Right renal pelvis (tissue), 4 donors: ENCODE results near the gene CD3D. TPM values are rescaled to one million over a fixed set of nuclear protein-coding genes. Genes with fewer than 3 reads are reported as not detected.
"Not testable (repeated sequence)": the region's sequence is repeated elsewhere in the genome, so short reads cannot be mapped to it uniquely, and the experiment has no call there.

Experiments
- DNase-seq, 4 donors: peaks; one replicate each; pipeline ENCODE4 v3.0.0-alpha.2; 2013; ENCODE audit warnings: low read depth in 4 of 4, low spot score in 3 of 4, missing footprints in 1 of 4
- polyA plus RNA-seq, 4 donors: library from polyadenylated mRNA; unstranded; fragments of 120-200 nt; gene quantifications; one replicate each; pipeline ENCODE4 v1.2.1, GENCODE V29; 2013; ENCODE audit not compliant: insufficient read length in 4 of 4

CD3D gene
- polyA plus RNA-seq, 4 donors: 0.24 to 0.95 (median 0.44) TPM

DNA sequence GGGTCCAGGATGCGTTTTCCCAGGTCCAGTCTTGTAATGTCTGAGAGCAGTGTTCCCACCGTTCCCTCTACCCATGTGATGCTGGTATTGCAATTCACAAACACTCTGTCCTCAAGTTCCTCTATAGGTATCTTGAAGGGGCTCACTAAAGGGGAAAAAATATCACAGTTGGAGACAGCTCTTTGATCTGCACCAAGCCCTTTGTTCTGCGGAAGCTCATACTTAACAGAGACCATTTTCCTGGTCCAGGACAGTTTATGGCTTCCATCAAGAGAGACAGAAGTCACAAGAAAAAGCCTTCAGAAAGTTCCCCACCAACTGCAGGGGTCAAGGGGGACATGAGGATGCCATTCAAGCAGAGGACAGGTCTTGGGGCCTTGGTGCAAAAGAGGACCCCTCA is 2.1 kb downstream of the CD3D start:
- no peak for DNase-seq

DNA sequence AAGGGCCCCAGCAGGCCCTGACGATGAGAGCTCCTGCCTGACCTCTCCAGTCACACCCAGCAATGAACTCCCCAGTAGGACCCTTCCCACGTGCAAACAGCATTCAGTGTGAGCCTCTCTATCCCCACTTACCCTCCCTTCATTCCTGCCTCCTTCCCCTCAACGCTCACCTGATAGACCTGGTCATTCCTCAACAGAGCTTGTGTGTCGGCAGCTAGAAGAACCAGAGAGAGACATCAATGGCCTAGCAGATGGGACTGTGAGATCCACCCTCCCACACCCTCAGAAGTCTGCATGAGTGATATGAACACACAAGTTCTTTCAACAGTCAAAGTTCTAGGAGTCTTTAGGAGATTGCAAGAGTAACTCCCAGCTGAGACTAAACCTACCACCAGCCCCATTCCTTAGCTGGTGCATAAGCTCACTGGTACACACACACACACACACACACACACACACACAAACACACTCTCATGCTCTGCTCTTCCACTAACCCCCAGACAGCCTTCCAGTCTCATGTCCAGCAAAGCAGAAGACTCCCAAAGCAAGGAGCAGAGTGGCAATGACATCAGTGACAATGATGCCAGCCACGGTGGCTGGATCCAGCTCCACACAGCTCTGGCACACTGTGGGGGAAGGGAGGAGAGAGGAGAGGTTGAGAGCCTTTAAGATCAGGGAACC is 3.1 kb downstream of the CD3D start:
- no peak for DNase-seq

- DNase-seq: no peak
These were observed 3.9 kb downstream of the CD3D start for GRCh38 chr11:118338637-118339061.

DNA sequence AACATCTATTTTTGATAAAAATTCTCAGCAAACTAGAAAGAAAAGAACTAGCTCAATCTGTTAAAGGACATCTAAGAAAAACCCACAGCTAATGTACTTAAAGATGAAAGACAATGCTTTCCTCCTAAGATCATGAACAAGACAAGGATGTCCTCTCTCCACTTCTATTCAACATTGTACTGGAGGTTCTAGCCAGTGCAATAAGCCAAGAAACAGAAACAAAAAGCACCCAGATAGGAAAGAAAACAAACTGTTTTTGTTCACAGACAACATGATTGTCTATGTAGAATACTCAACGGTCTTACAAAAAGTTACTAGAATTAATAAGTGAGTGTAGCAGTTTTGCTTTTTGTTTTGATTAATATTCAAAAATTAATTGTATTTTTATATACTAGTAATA is 7.8 kb downstream of the CD3D start:
- DNase-seq: no peak

- DNase-seq: no peak
These were observed 13.8 kb downstream of the CD3D start for GRCh38 chr11:118328745-118329144.

DNA sequence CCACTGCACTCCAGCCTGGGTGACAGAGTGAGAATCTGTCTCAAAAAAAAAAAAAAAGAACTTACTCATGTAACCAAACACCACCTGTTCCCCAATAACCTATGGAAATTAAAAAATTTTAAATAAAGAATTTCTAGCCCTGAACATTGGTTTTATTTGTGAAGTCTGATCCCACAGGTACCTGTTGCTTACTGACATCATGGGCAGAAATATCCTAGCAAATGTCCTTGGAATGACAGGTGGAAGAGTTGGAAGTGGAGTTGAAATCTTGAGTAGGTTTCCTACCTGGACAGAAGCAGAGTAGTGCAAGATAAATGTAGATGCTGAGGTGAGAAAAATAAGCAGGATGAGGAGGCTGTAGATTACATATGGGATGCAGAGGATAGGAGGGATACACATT is 17.2 kb downstream of the CD3D start:
- no peak for DNase-seq

DNA sequence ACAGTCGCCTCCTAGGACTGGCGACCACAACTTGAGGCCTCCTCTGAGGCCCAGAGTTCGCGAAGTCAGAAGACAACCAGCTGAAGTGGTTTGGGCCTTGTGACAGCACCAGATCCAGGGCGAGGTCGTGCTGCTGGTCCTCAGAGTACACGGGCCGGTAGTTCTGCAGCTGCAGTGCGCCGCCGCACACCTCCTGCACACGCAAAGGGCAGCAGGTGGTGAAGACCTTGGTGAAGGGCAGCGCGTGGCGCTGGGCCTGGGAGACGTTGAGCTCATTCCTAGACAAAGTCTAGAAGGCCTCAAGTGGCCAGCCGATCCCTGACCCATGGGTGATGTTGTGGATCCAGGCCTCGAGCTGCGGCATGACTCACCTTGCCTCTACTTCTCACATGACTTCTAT is 19.8 kb downstream of the CD3D start:
- no peak for DNase-seq

DNA sequence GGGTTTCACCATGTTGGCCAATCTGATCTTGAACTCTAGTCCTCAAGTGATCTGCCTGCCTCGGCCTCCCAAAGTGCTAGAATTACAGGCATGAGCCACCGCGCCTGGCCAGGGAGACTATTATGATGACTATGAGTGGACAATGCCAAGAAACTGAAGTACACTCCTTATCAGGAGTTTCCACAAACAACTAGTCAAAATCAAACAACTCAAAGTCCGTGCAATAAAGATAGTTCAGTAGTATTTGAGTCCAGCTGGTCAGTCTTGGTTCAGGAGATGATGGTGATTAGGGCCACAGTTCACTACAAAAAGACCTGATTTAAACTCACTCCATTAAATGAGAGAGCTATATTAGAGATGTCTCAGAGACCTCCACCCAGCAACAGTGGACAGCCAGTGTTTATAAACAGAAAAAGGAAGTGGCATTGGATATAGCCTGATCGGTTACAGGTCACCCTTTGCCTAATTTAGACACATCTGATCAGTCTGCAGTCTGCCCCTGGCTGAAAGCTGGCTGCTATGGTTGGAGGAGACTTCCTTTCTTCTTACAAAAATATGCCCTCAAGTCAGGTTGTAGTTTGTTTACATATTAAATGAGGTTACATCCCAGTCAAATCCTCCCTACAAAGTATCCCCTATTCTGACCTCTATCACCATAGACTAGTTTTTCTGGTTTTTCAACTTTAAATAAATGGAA is 21.0 kb downstream of the CD3D start:
- no peak for DNase-seq

GRCh38 chr11:118320515-118320914 is 22.0 kb downstream of the CD3D start:
- no peak for DNase-seq

- no peak for DNase-seq
These were observed 23.2 kb downstream of the CD3D start for GRCh38 chr11:118319337-118319707.

DNA sequence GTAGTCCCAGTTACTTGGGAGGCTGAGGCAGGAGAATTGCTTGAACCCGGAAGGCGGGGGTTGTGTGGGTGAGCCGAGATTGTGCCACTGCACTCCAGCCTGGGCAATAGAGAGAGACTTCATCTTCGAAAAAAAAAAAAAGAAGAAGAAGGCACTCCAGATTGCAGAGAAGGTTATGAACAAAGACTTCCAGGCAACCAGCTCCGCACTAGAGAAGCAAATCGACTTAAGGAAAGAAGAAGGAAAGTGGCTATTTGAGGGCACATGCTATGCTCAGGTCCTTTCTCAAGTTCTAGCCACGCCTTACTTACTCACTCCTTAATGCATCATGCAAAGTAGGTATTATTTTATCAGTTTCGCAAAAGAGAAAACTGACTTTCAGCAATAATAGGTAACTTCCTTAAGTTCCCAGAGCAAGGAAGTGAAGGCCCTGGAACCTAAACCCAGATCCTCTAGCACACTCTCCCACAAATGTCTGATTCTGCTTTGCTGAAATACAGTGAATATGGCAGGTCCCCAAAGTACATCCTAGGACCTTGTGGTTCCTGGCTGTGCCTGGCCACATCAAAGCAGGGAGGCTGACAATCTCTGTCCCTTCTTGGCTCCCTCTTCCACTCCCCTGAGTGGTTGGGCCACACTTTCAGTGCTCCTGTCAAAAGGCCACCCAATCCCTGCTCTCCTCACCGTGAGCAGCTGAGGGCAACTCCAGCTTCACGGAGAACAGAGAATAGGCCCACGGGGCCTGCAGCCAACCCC is 23.7 kb downstream of the CD3D start:
- no peak for DNase-seq

GRCh38 chr11:118318124-118318523 is 24.4 kb downstream of the CD3D start:
- no peak for DNase-seq

DNA sequence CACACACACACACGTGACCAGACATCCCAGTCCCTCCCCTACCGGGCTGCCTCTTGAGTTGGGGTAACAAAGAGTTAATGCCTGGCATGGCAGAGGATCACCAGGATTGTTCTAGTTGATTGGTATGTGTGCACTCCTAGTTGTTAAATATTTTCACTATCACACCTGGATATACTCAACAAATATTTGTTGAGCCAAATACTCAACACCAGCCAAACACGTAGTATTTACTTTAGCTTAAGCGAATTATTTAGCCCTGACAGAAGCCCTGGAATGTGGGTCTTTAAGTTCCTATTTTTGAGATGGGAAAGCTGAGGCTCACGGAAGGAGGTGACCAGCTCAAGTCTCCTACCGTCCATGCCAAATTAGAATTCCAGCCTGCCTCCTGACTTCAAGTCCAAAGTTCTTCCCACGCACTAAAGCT is 27.5 kb downstream of the CD3D start:
- no peak for DNase-seq

GRCh38 chr11:118313242-118313641 is 29.3 kb downstream of the CD3D start:
- no peak for DNase-seq

GRCh38 chr11:118312328-118312727 is 30.2 kb downstream of the CD3D start:
- no peak for DNase-seq

GRCh38 chr11:118311518-118311917 is 31.0 kb downstream of the CD3D start:
- no peak for DNase-seq

DNA sequence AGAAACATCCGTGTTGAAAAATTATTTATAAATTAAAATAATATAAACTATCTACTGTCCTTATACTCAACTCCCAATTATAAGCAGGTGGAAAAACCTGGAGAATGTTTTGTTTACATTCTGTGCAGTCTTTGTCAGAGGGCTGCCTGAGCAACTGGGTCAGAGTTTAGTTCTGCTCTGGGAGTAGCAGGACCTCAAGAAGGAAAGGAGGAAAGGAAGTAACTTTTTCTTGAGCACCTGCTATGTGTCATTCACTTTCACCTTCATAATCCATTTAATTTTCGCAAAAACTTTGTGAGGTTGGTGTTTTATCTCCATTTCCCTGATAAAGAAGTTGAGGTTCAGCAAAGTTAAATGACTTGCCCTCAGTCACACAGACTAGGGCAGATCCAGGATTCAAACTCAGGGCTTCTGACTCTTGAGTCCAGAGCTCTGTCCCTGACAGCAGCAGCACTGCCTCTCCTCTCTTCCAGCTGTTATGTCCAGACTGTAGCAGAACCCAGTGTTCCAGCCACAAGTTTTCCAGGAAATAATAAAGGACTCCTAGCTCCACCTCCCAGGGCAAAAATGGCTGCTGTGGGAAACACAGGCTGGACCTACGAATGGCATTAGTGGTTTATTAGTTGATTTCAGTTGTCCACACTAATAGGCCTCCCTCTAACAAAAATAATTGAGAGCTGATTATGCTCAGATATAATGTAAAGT is 31.6 kb downstream of the CD3D start:
- no peak for DNase-seq

GRCh38 chr11:118310271-118310670 is 32.2 kb downstream of the CD3D start:
- no peak for DNase-seq

DNA sequence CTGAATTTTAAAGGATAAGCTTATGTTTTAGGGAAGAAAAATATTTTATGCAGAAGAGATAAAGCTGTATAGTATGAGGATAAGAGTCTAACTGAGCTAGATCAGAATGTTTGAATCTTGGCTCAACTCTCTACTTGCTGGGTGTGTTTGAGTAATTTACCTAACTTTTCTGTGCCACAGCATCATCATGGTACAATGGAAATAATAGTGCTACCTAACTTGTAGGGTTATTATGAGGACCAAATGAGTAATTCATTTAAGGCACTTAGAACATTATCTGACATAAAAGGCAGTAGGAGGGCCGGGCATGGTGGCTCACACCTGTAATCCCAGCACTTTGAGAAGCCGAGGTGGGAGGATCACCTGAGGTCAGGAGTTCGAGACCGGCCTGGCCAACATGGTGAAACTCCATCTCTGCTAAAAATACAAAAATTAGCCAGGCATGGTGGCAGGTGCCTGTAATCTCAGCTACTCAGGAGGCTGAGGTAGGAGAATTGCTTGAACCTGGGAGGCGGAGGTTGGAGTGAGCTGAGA is 33.4 kb downstream of the CD3D start:
- DNase-seq: not testable (repeated sequence)

DNA sequence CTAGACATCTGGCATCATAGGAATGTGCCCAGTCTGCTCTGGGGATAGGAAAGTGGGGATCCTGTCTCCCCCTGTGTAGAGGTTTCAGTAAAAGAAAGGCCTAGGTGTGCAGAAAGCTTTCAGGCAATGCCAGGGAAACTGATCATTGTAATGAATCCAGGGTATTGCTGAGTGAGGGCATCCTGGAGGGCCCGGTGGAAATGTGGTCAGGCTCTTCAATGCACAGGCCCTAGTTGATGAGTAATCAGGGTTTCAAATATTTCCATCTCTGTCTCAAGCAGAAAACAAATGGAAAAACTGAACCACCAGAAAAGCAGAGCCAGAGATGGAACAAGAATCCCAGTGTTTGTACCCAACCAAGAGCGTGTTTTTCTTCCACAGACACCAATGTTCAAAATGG is 35.9 kb downstream of the CD3D start:
- DNase-seq: no peak

DNA sequence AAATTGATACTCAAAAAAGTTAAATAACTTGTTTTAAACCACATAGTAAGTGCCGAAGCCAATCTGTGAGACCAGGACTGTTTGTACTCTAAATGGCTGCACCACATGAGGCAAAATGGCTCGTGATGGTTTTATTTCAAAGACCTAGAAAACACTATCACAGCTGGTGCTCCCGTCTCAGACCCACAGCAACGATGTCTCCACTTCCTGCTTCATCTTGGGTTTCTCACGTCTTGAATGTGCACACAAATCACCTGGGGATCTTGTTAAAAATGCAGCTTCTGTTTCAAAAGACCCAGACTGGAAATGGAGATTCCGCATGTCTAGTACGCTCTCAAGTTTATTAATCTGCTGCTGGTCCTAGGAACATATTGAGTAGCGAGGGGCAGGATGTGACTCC is 36.8 kb downstream of the CD3D start:
- no peak for DNase-seq
